Measurements from ENCODE around the gene HOXD11.

DNA sequence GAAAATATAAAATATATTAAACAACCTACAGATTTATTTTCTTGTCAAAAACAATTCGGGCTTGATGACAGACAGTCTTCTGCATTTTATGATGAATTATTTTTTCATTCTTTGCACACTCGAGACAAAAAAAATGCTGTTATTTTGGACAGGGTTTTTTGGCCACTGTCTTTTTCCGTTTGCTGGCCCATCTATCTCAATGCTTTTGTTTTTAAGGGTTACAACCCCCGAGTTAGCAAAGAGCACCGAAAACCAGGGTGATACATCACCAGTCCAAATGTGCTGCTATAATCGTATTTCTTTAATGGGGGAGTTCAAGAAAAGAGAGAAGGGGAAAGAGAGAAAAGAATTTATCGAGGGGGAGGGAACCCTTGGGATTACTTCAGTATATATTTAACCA lies 31.0 kb upstream of the HOXD11 start:
- TF ChIP-seq, protein P1, sequence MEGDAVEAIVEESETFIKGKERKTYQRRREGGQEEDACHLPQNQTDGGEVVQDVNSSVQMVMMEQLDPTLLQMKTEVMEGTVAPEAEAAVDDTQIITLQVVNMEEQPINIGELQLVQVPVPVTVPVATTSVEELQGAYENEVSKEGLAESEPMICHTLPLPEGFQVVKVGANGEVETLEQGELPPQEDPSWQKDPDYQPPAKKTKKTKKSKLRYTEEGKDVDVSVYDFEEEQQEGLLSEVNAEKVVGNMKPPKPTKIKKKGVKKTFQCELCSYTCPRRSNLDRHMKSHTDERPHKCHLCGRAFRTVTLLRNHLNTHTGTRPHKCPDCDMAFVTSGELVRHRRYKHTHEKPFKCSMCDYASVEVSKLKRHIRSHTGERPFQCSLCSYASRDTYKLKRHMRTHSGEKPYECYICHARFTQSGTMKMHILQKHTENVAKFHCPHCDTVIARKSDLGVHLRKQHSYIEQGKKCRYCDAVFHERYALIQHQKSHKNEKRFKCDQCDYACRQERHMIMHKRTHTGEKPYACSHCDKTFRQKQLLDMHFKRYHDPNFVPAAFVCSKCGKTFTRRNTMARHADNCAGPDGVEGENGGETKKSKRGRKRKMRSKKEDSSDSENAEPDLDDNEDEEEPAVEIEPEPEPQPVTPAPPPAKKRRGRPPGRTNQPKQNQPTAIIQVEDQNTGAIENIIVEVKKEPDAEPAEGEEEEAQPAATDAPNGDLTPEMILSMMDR (IDR thresholded peaks at IDR 0.05) = no peak
- no peak for TF ChIP-seq POLR2A (IDR thresholded peaks at IDR 0.05)

Measured in esophagus squamous epithelium (tissue), 4 donors.